Pancreas (tissue), 10 donors: Measurements from ENCODE around the gene SH3TC1. TPM values are rescaled to one million over a fixed set of nuclear protein-coding genes. Genes with fewer than 3 reads are reported as not detected.
A peak's percentile ranks its signal among the peaks of the same experiment; 100 is the strongest.

ENCODE experiments used
- ATAC-seq, 4 donors: fragments of 200-7000 bp; cut with Tn5 transposase; one replicate each; pipeline versions ENCODE4 v1.8.0 to v1.9.1; 2020; ENCODE audit warnings: mild to moderate bottlenecking in 4 of 4, moderate library complexity in 4 of 4
- DNase-seq, 6 donors: peaks; one replicate each; pipeline ENCODE4 v3.0.0-alpha.2; 2020
- FAIRE-seq: peaks from 2 replicates; lab custom pipeline; 2012; peaks lifted over from hg19 to GRCh38; lab: Jason Lieb, UNC
- H3K27ac ChIP-seq, 4 donors: fragments of 200-600 bp; sonication (generic); 1 replicate in 3 of 4; 2 replicates in 1 of 4; pipeline versions ENCODE4 v1.5.0 to v1.8.0; 2020
- H3K27me3 ChIP-seq, 4 donors: fragments of 200-600 bp; one replicate each; pipeline ENCODE4 v1.8.0; 2021
- H3K36me3 ChIP-seq, 3 donors: fragments of 200-600 bp; sonication (generic) in 1 of 3; one replicate each; pipeline versions ENCODE4 v1.5.0 to v1.8.0; 2020 to 2021
- H3K4me1 ChIP-seq, 3 donors: fragments of 200-600 bp; one replicate each; pipeline ENCODE4 v1.8.0; 2021
- H3K4me3 ChIP-seq, 4 donors: fragments of 200-600 bp; sonication (generic) in 2 of 4; one replicate each; pipeline versions ENCODE4 v1.5.0 to v1.8.0; 2020 to 2021
- H3K9me3 ChIP-seq, 4 donors: fragments of 200-600 bp; one replicate each; pipeline ENCODE4 v1.8.0; 2021
- WGBS, 2 donors: extraction: QIAGEN DNeasy Blood & Tissue Kit; methylation state at CpG; one replicate each; pipeline ENCODE4 v1.1.7; 2013; 5-methylcytosine and 5-hydroxymethylcytosine counted together
- intact Hi-C, 3 donors: fragments of 100-400 bp; cut with DNase I; formaldehyde crosslinking; loops; one replicate each; pipeline versions ENCODE4 v1.11.1 to v1.14.2; 2022
- polyA plus RNA-seq, 2 donors: library from polyadenylated mRNA; stranded (reverse); fragments of 200-250 nt; gene quantifications; one replicate each; pipeline ENCODE4 v1.2.3, GENCODE V29; 2013
- total RNA-seq, 6 donors: library from RNA; stranded (reverse); fragmentation: NEBNext Ultra II Directional in 4 of 6; extraction: Animal tissue kit (Norgen Biotek cat#: 25700) in 4 of 6; gene quantifications; one replicate each; pipeline versions ENCODE4 v1.2.1 to v1.2.4, GENCODE V29; 2021 to 2023
- TF ChIP-seq, protein P1 (sequence below), 4 donors: fragments of 200-600 bp; sonication (generic) in 3 of 4; IDR thresholded peaks; one replicate each; pipeline versions ENCODE4 v1.5.0 to v1.8.0; 2021; ENCODE audit warnings: antibody characterized with exemption in 4 of 4
- donor health status: healthy with polysubstance abuse.
- donor health status: DM: no; HTN: no; CAD: no; lungs with moderate emphysema.
- donor health status: DM: no; HTN: no; CAD: no.
- donor health status: control.
- donor health status: control.
- donor health status: Bipolar disorder and iron deficiency.
- donor health status: DM: yes; HTN: yes; CAD: no.
- donor health status: DM: no; HTN: no; CAD: no.
- donor health status: DM: no; HTN: no; CAD: no.
- donor health status: DM: yes; HTN: yes; CAD: no.

Gene SH3TC1
- total and polyA plus RNA-seq, 8 donors = 12.5 to 28.0 (median 19.6) TPM

DNA sequence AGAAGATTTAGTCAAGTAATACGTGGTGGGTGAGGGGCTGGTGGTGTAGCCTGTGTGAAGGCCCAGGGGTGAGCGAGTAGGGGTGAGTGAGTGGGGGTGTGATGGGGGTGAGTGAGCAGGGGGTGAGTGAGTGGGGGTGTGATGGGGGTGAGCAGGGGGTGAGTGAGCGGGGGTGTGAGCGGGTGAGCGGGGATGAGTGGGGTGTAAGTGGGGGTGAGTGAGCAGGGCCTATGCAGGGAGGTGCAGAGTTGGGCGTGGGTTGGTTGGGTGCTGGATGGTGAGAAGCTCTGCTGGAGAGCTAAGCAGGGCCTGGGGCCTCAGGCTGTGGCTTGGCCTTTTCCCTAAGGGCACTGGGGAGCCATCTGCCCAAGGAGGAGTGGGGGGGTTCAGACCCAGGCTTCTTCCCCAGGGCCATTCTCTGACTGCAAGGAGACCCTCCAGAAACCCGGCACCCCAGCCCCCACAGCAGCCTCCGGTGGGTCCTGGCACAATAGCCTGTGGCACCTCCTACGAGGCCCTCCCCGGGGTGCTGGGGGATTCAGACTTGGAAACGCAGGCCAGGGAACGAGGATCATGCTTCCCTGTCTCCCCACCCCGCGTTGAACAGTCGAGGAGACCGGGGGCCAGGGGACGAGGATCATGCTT is 30.4 kb downstream of the SH3TC1 start:
- H3K36me3 ChIP-seq = peaks cover 0 to 6% (median 0%) of the 10 kb centered on the region in 3 donors

DNA sequence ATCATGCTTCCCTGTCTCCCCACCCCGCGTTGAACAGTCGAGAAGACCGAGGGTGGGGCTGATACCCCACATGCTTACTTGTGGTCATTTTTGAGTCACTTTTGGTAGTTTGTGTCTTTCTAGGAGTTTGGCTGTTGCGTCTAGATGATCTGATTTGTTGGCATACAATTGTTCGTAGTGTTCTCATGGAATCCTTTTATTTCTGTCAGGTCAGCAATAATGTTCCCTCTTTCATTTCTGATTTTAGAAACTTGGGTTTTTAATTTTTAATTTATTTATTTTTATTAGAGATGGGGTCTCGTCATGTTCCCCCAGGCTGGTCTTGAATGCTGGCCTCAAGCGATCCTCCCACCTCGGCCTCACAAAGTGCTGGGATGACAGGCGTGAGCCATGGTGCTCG is 30.9 kb downstream of the SH3TC1 start:
- 95 to 96% methylated on average over 11 of the region's 11 CpGs for WGBS, 2 donors
- H3K27ac ChIP-seq = no peak overlapping the region
- TF ChIP-seq, protein P1, sequence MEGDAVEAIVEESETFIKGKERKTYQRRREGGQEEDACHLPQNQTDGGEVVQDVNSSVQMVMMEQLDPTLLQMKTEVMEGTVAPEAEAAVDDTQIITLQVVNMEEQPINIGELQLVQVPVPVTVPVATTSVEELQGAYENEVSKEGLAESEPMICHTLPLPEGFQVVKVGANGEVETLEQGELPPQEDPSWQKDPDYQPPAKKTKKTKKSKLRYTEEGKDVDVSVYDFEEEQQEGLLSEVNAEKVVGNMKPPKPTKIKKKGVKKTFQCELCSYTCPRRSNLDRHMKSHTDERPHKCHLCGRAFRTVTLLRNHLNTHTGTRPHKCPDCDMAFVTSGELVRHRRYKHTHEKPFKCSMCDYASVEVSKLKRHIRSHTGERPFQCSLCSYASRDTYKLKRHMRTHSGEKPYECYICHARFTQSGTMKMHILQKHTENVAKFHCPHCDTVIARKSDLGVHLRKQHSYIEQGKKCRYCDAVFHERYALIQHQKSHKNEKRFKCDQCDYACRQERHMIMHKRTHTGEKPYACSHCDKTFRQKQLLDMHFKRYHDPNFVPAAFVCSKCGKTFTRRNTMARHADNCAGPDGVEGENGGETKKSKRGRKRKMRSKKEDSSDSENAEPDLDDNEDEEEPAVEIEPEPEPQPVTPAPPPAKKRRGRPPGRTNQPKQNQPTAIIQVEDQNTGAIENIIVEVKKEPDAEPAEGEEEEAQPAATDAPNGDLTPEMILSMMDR (IDR thresholded peaks at IDR 0.05) = no peak
- intact Hi-C loops = no loop called here
- H3K36me3 ChIP-seq = peaks cover 0 to 11% (median 0%) of the 10 kb centered on the region in 3 donors
- no peak for ATAC-seq
- peak in 1 of 6 donors; percentile 5 for DNase-seq
- no peaks in the 10 kb centered on the region for H3K9me3 ChIP-seq
- H3K27me3 ChIP-seq = no peaks in the 10 kb centered on the region
- no peak for FAIRE-seq
- peaks cover 6 to 28% (median 15%) of the 10 kb centered on the region in 3 donors for H3K4me1 ChIP-seq
- H3K4me3 ChIP-seq = no peak overlapping the region

More for the DNA sequence above, 30.4 kb downstream of the SH3TC1 start:
- no peaks in the 10 kb centered on the region for H3K27me3 ChIP-seq
- no peak for FAIRE-seq
- H3K4me1 ChIP-seq = peaks cover 6 to 28% (median 15%) of the 10 kb centered on the region in 3 donors
- H3K4me3 ChIP-seq = no peak overlapping the region
- no peak overlapping the region for H3K27ac ChIP-seq
- WGBS, 2 donors = 91 to 93% methylated on average over 15 to 17 of the region's 17 CpGs
- DNase-seq = peak in 2 of 6 donors; percentile 35 to 68
- ATAC-seq = no peak
- TF ChIP-seq, protein P1 (IDR thresholded peaks at IDR 0.05) = no peak
- H3K9me3 ChIP-seq = no peaks in the 10 kb centered on the region
- intact Hi-C loops = no loop called here

DNA sequence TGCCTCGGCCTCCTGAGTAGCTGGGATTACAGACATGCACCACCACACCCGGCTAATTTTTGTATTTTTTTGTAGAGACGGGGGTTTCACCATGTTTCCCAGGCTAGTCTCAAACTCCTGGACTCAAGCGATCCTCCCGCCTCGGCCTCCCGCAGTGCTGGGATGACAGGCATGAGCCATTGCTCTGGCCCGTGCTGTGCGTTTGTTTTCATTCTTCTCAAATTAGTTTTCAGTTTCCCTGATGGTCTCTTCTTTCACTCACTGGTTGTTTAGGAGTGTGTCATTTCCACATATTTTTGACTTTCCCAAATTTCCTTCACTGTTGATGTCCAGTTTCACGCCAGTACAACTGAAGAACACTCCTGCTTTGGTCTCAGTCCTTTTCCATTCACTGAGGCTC is 31.8 kb downstream of the SH3TC1 start:
- intact Hi-C loops = no loop called here
- Histone ChIP-seq H3K36me3 (peaks cover 0 to 11% (median 0%) of the 10 kb centered on the region in 3 donors), H3K27me3 (no peaks in the 10 kb centered on the region), H3K4me3 (no peak overlapping the region), H3K4me1 (peaks cover 3 to 23% (median 9%) of the 10 kb centered on the region in 3 donors), H3K27ac (no peak overlapping the region), H3K9me3 (no peaks in the 10 kb centered on the region)
- no peak for FAIRE-seq
- 95 to 97% methylated on average over 10 of the region's 10 CpGs for WGBS, 2 donors
- peak in 1 of 6 donors; percentile 11 for DNase-seq
- no peak for ATAC-seq
- TF ChIP-seq, protein P1 (IDR thresholded peaks at IDR 0.05) = no peak

DNA sequence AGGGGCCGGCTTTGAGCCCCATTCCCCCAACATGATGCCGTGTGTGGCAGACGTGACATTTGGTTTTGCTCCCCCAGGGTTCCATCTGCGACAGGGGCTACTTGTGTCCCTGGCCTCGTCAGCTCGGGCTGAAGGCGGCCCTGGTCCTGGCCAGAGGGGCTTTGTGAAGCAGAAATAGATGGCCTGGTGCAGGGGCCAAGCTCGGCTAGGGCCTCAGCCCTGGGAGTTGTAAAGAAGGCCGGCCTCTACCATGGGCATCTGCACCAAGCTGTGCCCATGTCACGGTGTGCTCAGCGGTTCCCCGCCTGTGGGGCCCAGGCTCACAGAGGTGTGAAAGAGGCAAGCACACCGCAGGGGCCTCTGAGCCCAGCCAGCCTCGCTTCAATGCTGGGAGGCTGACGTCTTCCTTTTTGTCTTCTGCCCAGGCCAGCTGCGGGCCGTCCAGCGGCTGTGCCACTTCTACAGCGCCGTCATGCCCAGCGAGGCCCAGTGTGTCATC is 32.5 kb downstream of the SH3TC1 start:
- no peaks in the 10 kb centered on the region for H3K27me3 ChIP-seq
- H3K4me1 ChIP-seq = peaks cover 0 to 16% (median 4%) of the 10 kb centered on the region in 3 donors
- WGBS, 2 donors = 93 to 97% methylated on average over 18 to 21 of the region's 21 CpGs
- H3K27ac ChIP-seq = no peak overlapping the region
- no peak for FAIRE-seq
- H3K4me3 ChIP-seq = no peak overlapping the region
- peaks cover 0 to 14% (median 0%) of the 10 kb centered on the region in 3 donors for H3K36me3 ChIP-seq
- H3K9me3 ChIP-seq = no peaks in the 10 kb centered on the region
- TF ChIP-seq, protein P1 (IDR thresholded peaks at IDR 0.05) = no peak
- intact Hi-C loops = no loop called here
- peak in 2 of 6 donors; percentile 15 to 64 for DNase-seq
- ATAC-seq = no peak

DNA sequence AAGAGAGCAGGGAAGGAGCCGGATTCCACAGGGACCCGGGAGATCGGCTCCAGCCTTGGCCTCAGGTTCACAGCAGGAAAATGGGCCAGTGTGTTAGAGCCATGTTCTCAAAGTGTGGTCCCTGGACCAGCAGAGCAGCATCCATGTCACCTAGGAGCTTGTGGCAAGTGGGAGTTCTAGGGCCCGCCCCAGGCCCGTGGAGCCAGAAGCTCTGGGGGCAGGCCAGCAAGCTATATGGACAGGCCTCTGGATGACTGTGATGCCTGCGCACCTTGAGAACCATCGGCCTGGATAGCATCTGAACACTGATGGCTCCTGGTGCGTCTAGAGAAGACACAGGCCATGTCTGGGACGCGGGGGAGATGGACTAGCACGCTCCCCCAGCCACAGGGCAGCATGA is 33.7 kb downstream of the SH3TC1 start:
- intact Hi-C loops = no loop called here

More for the DNA sequence above, 33.7 kb downstream of the SH3TC1 start:
- DNase-seq (peak in 2 of 6 donors; percentile 3 to 40), ATAC-seq (no peak), FAIRE-seq (no peak)
- Histone ChIP-seq H3K4me3 (no peak overlapping the region), H3K9me3 (no peaks in the 10 kb centered on the region), H3K27ac (no peak overlapping the region), H3K4me1 (peaks cover 0 to 11% (median 4%) of the 10 kb centered on the region in 3 donors), H3K36me3 (peaks cover 0 to 25% (median 5%) of the 10 kb centered on the region in 3 donors), H3K27me3 (no peaks in the 10 kb centered on the region)
- 95 to 97% methylated on average over 11 of the region's 11 CpGs for WGBS, 2 donors
- TF ChIP-seq, protein P1 (IDR thresholded peaks at IDR 0.05) = no peak
